PC-9 (cell line): ENCODE measurements around the gene NAALAD2. TPM values are rescaled to one million over a fixed set of nuclear protein-coding genes. Genes with fewer than 3 reads are reported as not detected.

Source experiments
- BruUV-seq: library from RNA; stranded (reverse); fragments of 400-500 nt; replicated peaks from 2 replicates; lab custom pipeline; 2021; lab: Mats Ljungman, UMichigan
- CTCF ChIA-PET: fragments of 300-600 bp; sonication (Branson Sonifier 250); formaldehyde crosslinking; loops from one replicate; lab custom pipeline; 2022; ENCODE audit warnings: antibody characterized with exemption; lab: Charles Lee
- POLR2A ChIA-PET: fragments of 300-600 bp; sonication (Branson Sonifier 250); formaldehyde crosslinking; loops from one replicate; lab custom pipeline; 2022; ENCODE audit warnings: antibody characterized with exemption; ENCODE audit not compliant: unreplicated experiment; lab: Charles Lee
- DNase-seq, 2 experiments: peaks; one replicate each; pipeline versions ENCODE4 v3.0.0 to v3.0.0-alpha.2; 2015 to 2022; ENCODE audit warnings: mixed read lengths in 1 of 2
- H2AFZ ChIP-seq: fragments of 200-600 bp; sonication (generic); 2 replicates; pipeline ENCODE4 v1.8.1; 2017; ENCODE audit warnings: antibody characterized with exemption
- H3F3A ChIP-seq: fragments of 200-600 bp; sonication (generic); 2 replicates; pipeline ENCODE4 v1.8.1; 2017; ENCODE audit warnings: antibody characterized with exemption, mild to moderate bottlenecking, low read depth; ENCODE audit not compliant: insufficient read depth
- H3K27ac ChIP-seq: fragments of 200-600 bp; sonication (generic); 2 replicates; pipeline ENCODE4 v1.6.1; 2016; ENCODE audit warnings: mixed run types
- H3K27me3 ChIP-seq: fragments of 200-600 bp; sonication (generic); 2 replicates; pipeline ENCODE4 v1.6.1; 2016; ENCODE audit warnings: low read depth, mixed run types; ENCODE audit not compliant: insufficient read depth
- H3K36me3 ChIP-seq: fragments of 200-600 bp; sonication (generic); 2 replicates; pipeline ENCODE4 v1.6.1; 2016; ENCODE audit warnings: low read depth, mixed run types
- H3K4me1 ChIP-seq: fragments of 200-600 bp; sonication (generic); replicated peaks from 2 replicates; pipeline ENCODE4 v1.6.1; 2016; ENCODE audit warnings: mixed run types; ENCODE audit not compliant: insufficient read depth
- H3K4me2 ChIP-seq: fragments of 200-600 bp; sonication (generic); 2 replicates; pipeline ENCODE4 v1.6.1; 2017; ENCODE audit warnings: mixed run types
- H3K4me3 ChIP-seq: fragments of 200-600 bp; sonication (generic); 2 replicates; pipeline ENCODE4 v1.6.1; 2016; ENCODE audit warnings: mixed run types
- H3K79me2 ChIP-seq: fragments of 200-600 bp; sonication (generic); 2 replicates; pipeline ENCODE4 v1.6.1; 2017; ENCODE audit warnings: low read depth, mixed run types
- H3K9me2 ChIP-seq: fragments of 200-600 bp; sonication (generic); 2 replicates; pipeline ENCODE4 v1.8.1; 2017; ENCODE audit warnings: mild to moderate bottlenecking; ENCODE audit not compliant: insufficient read depth
- H3K9me3 ChIP-seq: fragments of 200-600 bp; sonication (generic); 2 replicates; pipeline ENCODE4 v1.8.1; 2016; ENCODE audit warnings: low read depth; ENCODE audit not compliant: insufficient read depth
- H4K20me1 ChIP-seq: fragments of 200-600 bp; sonication (generic); 2 replicates; pipeline ENCODE4 v1.8.1; 2017; ENCODE audit not compliant: insufficient read depth
- EZH2 ChIP-seq: fragments of 200-600 bp; sonication (generic); IDR thresholded peaks from 2 replicates; pipeline ENCODE4 v1.8.0; 2017; ENCODE audit warnings: antibody characterized with exemption, low read depth
- intact Hi-C: fragments of 100-400 bp; cut with micrococcal nuclease; formaldehyde crosslinking; loops from one replicate; pipeline ENCODE4 v1.10.0; 2022; ENCODE audit not compliant: unreplicated experiment
- total RNA-seq: library from RNA; stranded (reverse); gene quantifications from 2 replicates; pipeline ENCODE4 v1.2.3, GENCODE V29; 2021
- TF ChIP-seq, protein P1 (sequence below): fragments of 200-600 bp; sonication (generic); conservative IDR thresholded peaks from 2 replicates; pipeline ENCODE4 v1.6.1; 2017; ENCODE audit warnings: mixed run types, antibody characterized with exemption, mild to moderate bottlenecking, moderate library complexity

Gene NAALAD2
- total RNA-seq, 1 experiment from 2014 or later: not detected

GRCh38 chr11:90208857-90209256, 74.4 kb downstream of the NAALAD2 start:
- Histone ChIP-seq H3K27me3 (no peaks in the 10 kb centered on the region), H3K9me2 (no peaks in the 10 kb centered on the region), H3K36me3 (peaks cover 43% of the 10 kb centered on the region), H2AFZ (no peak overlapping the region), H3K4me2 (no peak overlapping the region), H3K27ac (no peak overlapping the region), H3K9me3 (no peaks in the 10 kb centered on the region), H4K20me1 (peaks cover 47% of the 10 kb centered on the region), H3K4me1 (no peaks in the 10 kb centered on the region), H3F3A (peaks cover 44% of the 10 kb centered on the region), H3K4me3 (no peak overlapping the region), H3K79me2 (peaks cover 32% of the 10 kb centered on the region)
- BruUV-seq: no TSS peak
- ChIA-PET POLR2A (no interaction called here), CTCF (no interaction called here)
- intact Hi-C loops: no loop called here
- no peak for TF ChIP-seq EZH2
- TF ChIP-seq, protein P1, sequence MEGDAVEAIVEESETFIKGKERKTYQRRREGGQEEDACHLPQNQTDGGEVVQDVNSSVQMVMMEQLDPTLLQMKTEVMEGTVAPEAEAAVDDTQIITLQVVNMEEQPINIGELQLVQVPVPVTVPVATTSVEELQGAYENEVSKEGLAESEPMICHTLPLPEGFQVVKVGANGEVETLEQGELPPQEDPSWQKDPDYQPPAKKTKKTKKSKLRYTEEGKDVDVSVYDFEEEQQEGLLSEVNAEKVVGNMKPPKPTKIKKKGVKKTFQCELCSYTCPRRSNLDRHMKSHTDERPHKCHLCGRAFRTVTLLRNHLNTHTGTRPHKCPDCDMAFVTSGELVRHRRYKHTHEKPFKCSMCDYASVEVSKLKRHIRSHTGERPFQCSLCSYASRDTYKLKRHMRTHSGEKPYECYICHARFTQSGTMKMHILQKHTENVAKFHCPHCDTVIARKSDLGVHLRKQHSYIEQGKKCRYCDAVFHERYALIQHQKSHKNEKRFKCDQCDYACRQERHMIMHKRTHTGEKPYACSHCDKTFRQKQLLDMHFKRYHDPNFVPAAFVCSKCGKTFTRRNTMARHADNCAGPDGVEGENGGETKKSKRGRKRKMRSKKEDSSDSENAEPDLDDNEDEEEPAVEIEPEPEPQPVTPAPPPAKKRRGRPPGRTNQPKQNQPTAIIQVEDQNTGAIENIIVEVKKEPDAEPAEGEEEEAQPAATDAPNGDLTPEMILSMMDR: no peak
- DNase-seq: no peak

DNA sequence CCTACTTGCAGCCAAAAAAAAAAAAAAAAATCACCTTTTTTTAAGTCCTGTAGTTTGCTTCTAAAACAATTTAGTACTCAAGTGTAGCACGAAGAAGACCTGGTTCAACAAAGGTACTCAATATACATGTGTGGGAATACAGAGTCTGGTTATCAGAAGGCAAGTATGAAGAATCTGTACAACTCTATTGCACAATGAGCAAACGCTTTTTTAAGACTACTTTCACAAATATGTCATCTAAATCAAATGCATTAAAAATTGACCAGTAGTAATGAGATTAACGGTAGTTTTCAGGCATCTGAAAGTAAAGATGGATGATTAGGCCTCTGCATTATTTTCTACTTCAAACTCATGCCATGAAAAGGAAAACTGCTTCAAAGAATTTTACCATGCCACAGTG, 78.9 kb downstream of the NAALAD2 start:
- CTCF ChIA-PET: no interaction called here
- no peak for DNase-seq
- Histone ChIP-seq H3K79me2 (peaks cover 76% of the 10 kb centered on the region), H3K4me3 (no peak overlapping the region), H3K9me3 (no peaks in the 10 kb centered on the region), H3K9me2 (no peaks in the 10 kb centered on the region), H3K27me3 (no peaks in the 10 kb centered on the region), H2AFZ (no peak overlapping the region), H3K27ac (no peak overlapping the region), H3K4me1 (0 out of 2 replicates have a peak, but pooled peaks cover under 1% of the 10 kb centered on the region), H4K20me1 (peaks cover 66% of the 10 kb centered on the region), H3K4me2 (no peak overlapping the region), H3K36me3 (peaks cover 60% of the 10 kb centered on the region), H3F3A (peaks cover 29% of the 10 kb centered on the region; the same call in 1 of the 2 replicates)
- no TSS peak for BruUV-seq
- intact Hi-C loops: no loop called here
- no peak for TF ChIP-seq EZH2
- TF ChIP-seq, protein P1: no peak
- POLR2A ChIA-PET: interaction anchor here (0.5 kb wide), 1 partner anchor 605 kb away, joined by 3 read pairs; no protein-coding TSS in a partner anchor

DNA sequence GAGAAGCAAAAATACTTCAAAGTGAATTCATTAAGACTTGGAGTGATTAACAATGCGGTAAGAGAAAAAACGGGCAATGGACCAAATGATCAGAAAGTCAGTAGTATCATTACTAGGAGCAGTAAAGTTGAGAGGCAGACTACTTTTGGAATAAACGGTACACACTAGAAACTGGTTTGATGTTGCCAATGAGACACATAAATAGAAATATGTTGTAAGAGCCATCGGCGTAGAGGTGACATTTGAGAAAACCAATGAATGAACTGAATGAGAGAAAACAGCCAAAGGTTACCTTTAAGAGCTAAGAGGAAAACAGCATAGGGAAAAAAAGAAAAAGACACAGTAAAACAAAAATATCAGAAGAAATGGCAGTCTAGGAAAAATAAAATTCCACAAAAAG, 82.1 kb downstream of the NAALAD2 start:
- Histone ChIP-seq H3K27ac (no peak overlapping the region), H4K20me1 (peaks cover 90% of the 10 kb centered on the region), H3K9me3 (no peaks in the 10 kb centered on the region; the same call in 1 of the 2 replicates), H2AFZ (no peak overlapping the region), H3K9me2 (no peaks in the 10 kb centered on the region), H3K79me2 (peaks cover 98% of the 10 kb centered on the region), H3K27me3 (no peaks in the 10 kb centered on the region), H3K4me3 (no peak overlapping the region), H3K36me3 (peaks cover 47% of the 10 kb centered on the region), H3K4me1 (peaks cover 33% of the 10 kb centered on the region), H3K4me2 (no peak overlapping the region), H3F3A (peaks cover 12% of the 10 kb centered on the region; the same call in 1 of the 2 replicates)
- no peak for DNase-seq
- ChIA-PET POLR2A (no interaction called here), CTCF (no interaction called here)
- BruUV-seq: no TSS peak
- no peak for TF ChIP-seq EZH2
- TF ChIP-seq, protein P1: no peak
- intact Hi-C loops: no loop called here
